WTC11 (cell line): ENCODE data around the gene ANKMY1. TPM values are rescaled to one million over a fixed set of nuclear protein-coding genes. Genes with fewer than 3 reads are reported as not detected.

Experiments used
- ATAC-seq: fragments of 200-7000 bp; cut with Tn5 transposase; 2 replicates; pipeline ENCODE4 v1.10.0; 2021; ENCODE audit warnings: mild to moderate bottlenecking, moderate library complexity
- CTCF ChIA-PET: fragments of 300-600 bp; sonication (Branson Sonifier 250); formaldehyde crosslinking; loops from one replicate; lab custom pipeline; 2021; ENCODE audit warnings: antibody characterized with exemption; lab: Charles Lee
- POLR2A ChIA-PET: fragments of 350-600 bp; sonication (Branson Sonifier 250); formaldehyde crosslinking; loops from one replicate; lab custom pipeline; 2021; ENCODE audit warnings: antibody characterized with exemption; lab: Charles Lee
- DNase-seq: peaks from one replicate; pipeline ENCODE4 v3.0.0; 2021; ENCODE audit warnings: low spot score
- H3K27ac Mint-ChIP-seq: 2 replicates; pipeline ENCODE4 v1.8.0; 2021; ENCODE audit warnings: mixed read lengths
- H3K27me3 Mint-ChIP-seq: 2 replicates; pipeline ENCODE4 v1.8.0; 2021; ENCODE audit warnings: low read depth, mild to moderate bottlenecking, moderate library complexity, mixed read lengths
- H3K36me3 Mint-ChIP-seq: 2 replicates; pipeline ENCODE4 v1.8.0; 2021; ENCODE audit warnings: mixed read lengths
- H3K4me1 Mint-ChIP-seq: 2 replicates; pipeline ENCODE4 v1.8.0; 2022; ENCODE audit warnings: mixed read lengths
- H3K4me3 Mint-ChIP-seq: 2 replicates; pipeline ENCODE4 v1.8.0; 2021; ENCODE audit warnings: mild to moderate bottlenecking, moderate library complexity, mixed read lengths
- H3K9me3 Mint-ChIP-seq: 2 replicates; pipeline ENCODE4 v1.8.0; 2021; ENCODE audit warnings: mixed read lengths
- ATF1 ChIP-seq: sonication (generic); formaldehyde crosslinking; IDR thresholded peaks from 2 replicates; pipeline ENCODE4 v1.8.1; 2023; ENCODE audit warnings: mild to moderate bottlenecking, moderate library complexity, missing genetic modification reagents
- ETV6 ChIP-seq: sonication (generic); formaldehyde crosslinking; IDR thresholded peaks from 2 replicates; pipeline ENCODE4 v1.8.1; 2022; ENCODE audit warnings: mild to moderate bottlenecking, missing genetic modification reagents
- FOXK1 ChIP-seq: sonication (generic); formaldehyde crosslinking; IDR thresholded peaks from 2 replicates; pipeline ENCODE4 v1.8.0; 2022; ENCODE audit warnings: mild to moderate bottlenecking, moderate library complexity, missing genetic modification reagents
- IRF2 ChIP-seq: sonication (generic); formaldehyde crosslinking; IDR thresholded peaks from 2 replicates; pipeline ENCODE4 v1.8.0; 2022; ENCODE audit warnings: low read depth, missing genetic modification reagents, borderline replicate concordance
- KAT7 ChIP-seq: sonication (generic); formaldehyde crosslinking; IDR thresholded peaks from 2 replicates; pipeline ENCODE4 v1.8.1; 2023; ENCODE audit warnings: missing genetic modification reagents, mild to moderate bottlenecking, borderline replicate concordance
- MXD4 ChIP-seq: fragments of 250-450 bp; sonication (Bioruptor Pico); IDR thresholded peaks from 2 replicates; pipeline ENCODE4 v1.8.0; 2021; ENCODE audit warnings: mild to moderate bottlenecking, moderate library complexity, borderline replicate concordance
- ZNF121 ChIP-seq: sonication (generic); formaldehyde crosslinking; IDR thresholded peaks from 2 replicates; pipeline ENCODE4 v1.8.0; 2023; ENCODE audit warnings: missing genetic modification reagents
- ZNF138 ChIP-seq: sonication (generic); formaldehyde crosslinking; conservative IDR thresholded peaks from 2 replicates; pipeline ENCODE4 v1.8.1; 2022; ENCODE audit warnings: mild to moderate bottlenecking, moderate library complexity, missing genetic modification reagents
- ZNF416 ChIP-seq: fragments of 250-450 bp; sonication (Bioruptor Pico); IDR thresholded peaks from 2 replicates; pipeline ENCODE4 v1.9.0; 2021; ENCODE audit warnings: mild to moderate bottlenecking, inconsistent platforms
- ZNF671 ChIP-seq: fragments of 250-450 bp; sonication (Bioruptor Pico); IDR thresholded peaks from 2 replicates; pipeline ENCODE4 v1.8.0; 2021; ENCODE audit warnings: mild to moderate bottlenecking
- total RNA-seq: library from RNA; stranded (reverse); gene quantifications from 3 replicates; pipeline ENCODE4 v1.2.3, GENCODE V29; 2021
- TF ChIP-seq, protein P1 (sequence below): sonication (generic); formaldehyde crosslinking; IDR thresholded peaks from 2 replicates; pipeline ENCODE4 v1.8.1; 2022; ENCODE audit warnings: low read depth, missing genetic modification reagents, borderline replicate concordance
- TF ChIP-seq, protein P2 (sequence below): sonication (generic); formaldehyde crosslinking; IDR thresholded peaks from 2 replicates; pipeline ENCODE4 v1.8.1; 2022; ENCODE audit warnings: low read depth, mild to moderate bottlenecking, moderate library complexity, missing genetic modification reagents, borderline replicate concordance
- TF ChIP-seq, protein P3 (sequence below): sonication (generic); formaldehyde crosslinking; IDR thresholded peaks from 2 replicates; pipeline ENCODE4 v1.8.0; 2022; ENCODE audit warnings: mild to moderate bottlenecking, missing genetic modification reagents
- TF ChIP-seq, protein P4 (sequence below): fragments of 250-450 bp; sonication (Bioruptor Pico); IDR thresholded peaks from 2 replicates; pipeline ENCODE4 v1.8.0; 2021; ENCODE audit warnings: mild to moderate bottlenecking
- TF ChIP-seq, protein P5 (sequence below): sonication (generic); formaldehyde crosslinking; IDR thresholded peaks from 2 replicates; pipeline ENCODE4 v1.8.0; 2023; ENCODE audit warnings: missing genetic modification reagents
- TF ChIP-seq, protein P6 (sequence below): sonication (generic); formaldehyde crosslinking; conservative IDR thresholded peaks from 2 replicates; pipeline ENCODE4 v1.8.1; 2023; ENCODE audit warnings: mild to moderate bottlenecking, low read depth, missing genetic modification reagents, moderate library complexity

Gene ANKMY1
- total RNA-seq, 1 experiment from 2014 or later = 4.6 TPM

DNA sequence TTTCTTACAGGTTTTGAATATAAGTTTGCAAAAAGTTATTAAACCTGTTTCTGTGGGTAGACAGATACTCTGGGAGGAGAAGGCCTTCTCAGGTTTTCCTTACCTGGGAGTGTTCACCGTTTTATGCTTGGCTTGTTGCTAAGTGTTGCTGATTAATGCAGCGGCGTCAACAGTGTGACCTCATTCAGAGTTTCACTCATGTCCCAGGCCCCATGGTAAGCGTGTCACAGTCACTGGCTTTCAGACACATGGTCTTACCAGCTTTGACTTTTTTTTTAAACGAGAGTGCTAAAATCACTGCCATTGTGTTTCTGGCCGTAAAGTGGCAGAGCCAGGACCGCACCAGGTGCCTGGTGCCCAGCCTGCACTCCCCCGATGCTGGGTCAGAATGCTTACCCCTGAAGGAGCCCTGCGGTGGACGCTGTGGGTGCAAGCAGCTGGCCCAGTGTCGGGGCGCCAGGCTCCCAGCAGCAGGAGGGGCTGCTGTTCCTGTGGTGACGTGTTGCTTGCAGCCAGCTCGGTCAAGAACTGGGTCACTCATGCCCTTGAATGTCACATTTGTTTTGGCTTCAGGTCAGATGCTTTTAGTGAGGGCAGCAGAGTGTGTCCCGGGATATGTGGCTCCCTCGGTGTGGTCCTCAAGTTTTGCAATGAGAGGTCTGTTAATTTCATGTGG lies 32.2 kb upstream of the ANKMY1 start:
- no peak for TF ChIP-seq IRF2
- TF ChIP-seq, protein P1, sequence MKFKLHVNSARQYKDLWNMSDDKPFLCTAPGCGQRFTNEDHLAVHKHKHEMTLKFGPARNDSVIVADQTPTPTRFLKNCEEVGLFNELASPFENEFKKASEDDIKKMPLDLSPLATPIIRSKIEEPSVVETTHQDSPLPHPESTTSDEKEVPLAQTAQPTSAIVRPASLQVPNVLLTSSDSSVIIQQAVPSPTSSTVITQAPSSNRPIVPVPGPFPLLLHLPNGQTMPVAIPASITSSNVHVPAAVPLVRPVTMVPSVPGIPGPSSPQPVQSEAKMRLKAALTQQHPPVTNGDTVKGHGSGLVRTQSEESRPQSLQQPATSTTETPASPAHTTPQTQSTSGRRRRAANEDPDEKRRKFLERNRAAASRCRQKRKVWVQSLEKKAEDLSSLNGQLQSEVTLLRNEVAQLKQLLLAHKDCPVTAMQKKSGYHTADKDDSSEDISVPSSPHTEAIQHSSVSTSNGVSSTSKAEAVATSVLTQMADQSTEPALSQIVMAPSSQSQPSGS (CRISPR knock-in tag) = no peak
- no peak for TF ChIP-seq FOXK1
- TF ChIP-seq ZNF138 (CRISPR knock-in tag) = no peak
- TF ChIP-seq KAT7 (CRISPR knock-in tag) = no peak
- TF ChIP-seq, protein P2, sequence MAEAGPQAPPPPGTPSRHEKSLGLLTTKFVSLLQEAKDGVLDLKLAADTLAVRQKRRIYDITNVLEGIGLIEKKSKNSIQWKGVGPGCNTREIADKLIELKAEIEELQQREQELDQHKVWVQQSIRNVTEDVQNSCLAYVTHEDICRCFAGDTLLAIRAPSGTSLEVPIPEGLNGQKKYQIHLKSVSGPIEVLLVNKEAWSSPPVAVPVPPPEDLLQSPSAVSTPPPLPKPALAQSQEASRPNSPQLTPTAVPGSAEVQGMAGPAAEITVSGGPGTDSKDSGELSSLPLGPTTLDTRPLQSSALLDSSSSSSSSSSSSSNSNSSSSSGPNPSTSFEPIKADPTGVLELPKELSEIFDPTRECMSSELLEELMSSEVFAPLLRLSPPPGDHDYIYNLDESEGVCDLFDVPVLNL (CRISPR knock-in tag) = no peak
- TF ChIP-seq, protein P3, sequence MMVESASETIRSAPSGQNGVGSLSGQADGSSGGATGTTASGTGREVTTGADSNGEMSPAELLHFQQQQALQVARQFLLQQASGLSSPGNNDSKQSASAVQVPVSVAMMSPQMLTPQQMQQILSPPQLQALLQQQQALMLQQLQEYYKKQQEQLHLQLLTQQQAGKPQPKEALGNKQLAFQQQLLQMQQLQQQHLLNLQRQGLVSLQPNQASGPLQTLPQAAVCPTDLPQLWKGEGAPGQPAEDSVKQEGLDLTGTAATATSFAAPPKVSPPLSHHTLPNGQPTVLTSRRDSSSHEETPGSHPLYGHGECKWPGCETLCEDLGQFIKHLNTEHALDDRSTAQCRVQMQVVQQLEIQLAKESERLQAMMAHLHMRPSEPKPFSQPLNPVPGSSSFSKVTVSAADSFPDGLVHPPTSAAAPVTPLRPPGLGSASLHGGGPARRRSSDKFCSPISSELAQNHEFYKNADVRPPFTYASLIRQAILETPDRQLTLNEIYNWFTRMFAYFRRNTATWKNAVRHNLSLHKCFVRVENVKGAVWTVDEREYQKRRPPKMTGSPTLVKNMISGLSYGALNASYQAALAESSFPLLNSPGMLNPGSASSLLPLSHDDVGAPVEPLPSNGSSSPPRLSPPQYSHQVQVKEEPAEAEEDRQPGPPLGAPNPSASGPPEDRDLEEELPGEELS (CRISPR knock-in tag) = no peak
- TF ChIP-seq MXD4 (CRISPR knock-in tag) = no peak
- TF ChIP-seq ZNF121 (CRISPR knock-in tag) = no peak
- TF ChIP-seq, protein P4, sequence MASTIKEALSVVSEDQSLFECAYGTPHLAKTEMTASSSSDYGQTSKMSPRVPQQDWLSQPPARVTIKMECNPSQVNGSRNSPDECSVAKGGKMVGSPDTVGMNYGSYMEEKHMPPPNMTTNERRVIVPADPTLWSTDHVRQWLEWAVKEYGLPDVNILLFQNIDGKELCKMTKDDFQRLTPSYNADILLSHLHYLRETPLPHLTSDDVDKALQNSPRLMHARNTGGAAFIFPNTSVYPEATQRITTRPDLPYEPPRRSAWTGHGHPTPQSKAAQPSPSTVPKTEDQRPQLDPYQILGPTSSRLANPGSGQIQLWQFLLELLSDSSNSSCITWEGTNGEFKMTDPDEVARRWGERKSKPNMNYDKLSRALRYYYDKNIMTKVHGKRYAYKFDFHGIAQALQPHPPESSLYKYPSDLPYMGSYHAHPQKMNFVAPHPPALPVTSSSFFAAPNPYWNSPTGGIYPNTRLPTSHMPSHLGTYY (CRISPR knock-in tag) = no peak
- no peak for TF ChIP-seq ETV6 (CRISPR knock-in tag)
- TF ChIP-seq, protein P5, sequence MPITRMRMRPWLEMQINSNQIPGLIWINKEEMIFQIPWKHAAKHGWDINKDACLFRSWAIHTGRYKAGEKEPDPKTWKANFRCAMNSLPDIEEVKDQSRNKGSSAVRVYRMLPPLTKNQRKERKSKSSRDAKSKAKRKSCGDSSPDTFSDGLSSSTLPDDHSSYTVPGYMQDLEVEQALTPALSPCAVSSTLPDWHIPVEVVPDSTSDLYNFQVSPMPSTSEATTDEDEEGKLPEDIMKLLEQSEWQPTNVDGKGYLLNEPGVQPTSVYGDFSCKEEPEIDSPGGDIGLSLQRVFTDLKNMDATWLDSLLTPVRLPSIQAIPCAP (CRISPR knock-in tag) = no peak
- Mint-ChIP-seq H3K9me3 (no peaks in the 10 kb centered on the region), H3K27ac (no peak overlapping the region), H3K27me3 (no peaks in the 10 kb centered on the region), H3K4me3 (no peak overlapping the region), H3K4me1 (peaks cover 19% of the 10 kb centered on the region), H3K36me3 (0 out of 2 replicates have a peak, but pooled peaks cover 2% of the 10 kb centered on the region)
- POLR2A ChIA-PET = no interaction called here
- DNase-seq (no peak), ATAC-seq (no peak)
- CTCF ChIA-PET = interaction anchor here (0.8 to 1.1 kb wide), 3 partner anchors 14 to 26 kb away, joined by 3 read pairs; no protein-coding TSS in a partner anchor

DNA sequence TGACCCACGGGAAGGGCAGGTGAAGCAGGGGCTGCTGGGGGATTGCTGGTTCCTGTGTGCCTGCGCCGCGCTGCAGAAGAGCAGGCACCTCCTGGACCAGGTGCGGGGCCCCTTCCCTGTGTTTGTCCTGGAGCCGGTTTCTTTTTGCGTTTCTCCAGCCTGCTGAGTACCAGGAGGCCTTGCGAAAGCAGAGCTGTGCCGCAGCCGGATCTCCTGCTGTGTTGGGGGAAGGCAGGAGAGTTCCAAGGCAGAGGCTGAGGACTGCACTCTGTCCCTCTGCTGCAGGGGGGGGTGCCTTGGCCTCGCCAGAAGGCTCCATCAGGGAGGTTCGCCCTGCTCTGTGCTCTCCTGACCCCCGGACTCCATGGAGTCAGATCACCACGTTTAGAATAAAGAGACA lies 31.6 kb upstream of the ANKMY1 start:
- H3K9me3 Mint-ChIP-seq = no peaks in the 10 kb centered on the region

More for the DNA sequence above, 31.6 kb upstream of the ANKMY1 start:
- Mint-ChIP-seq H3K4me3 (no peak overlapping the region), H3K27ac (no peak overlapping the region), H3K27me3 (no peaks in the 10 kb centered on the region), H3K4me1 (peaks cover 25% of the 10 kb centered on the region), H3K36me3 (0 out of 2 replicates have a peak, but pooled peaks cover 2% of the 10 kb centered on the region)
- TF ChIP-seq, protein P6, sequence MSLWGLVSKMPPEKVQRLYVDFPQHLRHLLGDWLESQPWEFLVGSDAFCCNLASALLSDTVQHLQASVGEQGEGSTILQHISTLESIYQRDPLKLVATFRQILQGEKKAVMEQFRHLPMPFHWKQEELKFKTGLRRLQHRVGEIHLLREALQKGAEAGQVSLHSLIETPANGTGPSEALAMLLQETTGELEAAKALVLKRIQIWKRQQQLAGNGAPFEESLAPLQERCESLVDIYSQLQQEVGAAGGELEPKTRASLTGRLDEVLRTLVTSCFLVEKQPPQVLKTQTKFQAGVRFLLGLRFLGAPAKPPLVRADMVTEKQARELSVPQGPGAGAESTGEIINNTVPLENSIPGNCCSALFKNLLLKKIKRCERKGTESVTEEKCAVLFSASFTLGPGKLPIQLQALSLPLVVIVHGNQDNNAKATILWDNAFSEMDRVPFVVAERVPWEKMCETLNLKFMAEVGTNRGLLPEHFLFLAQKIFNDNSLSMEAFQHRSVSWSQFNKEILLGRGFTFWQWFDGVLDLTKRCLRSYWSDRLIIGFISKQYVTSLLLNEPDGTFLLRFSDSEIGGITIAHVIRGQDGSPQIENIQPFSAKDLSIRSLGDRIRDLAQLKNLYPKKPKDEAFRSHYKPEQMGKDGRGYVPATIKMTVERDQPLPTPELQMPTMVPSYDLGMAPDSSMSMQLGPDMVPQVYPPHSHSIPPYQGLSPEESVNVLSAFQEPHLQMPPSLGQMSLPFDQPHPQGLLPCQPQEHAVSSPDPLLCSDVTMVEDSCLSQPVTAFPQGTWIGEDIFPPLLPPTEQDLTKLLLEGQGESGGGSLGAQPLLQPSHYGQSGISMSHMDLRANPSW (CRISPR knock-in tag) = no peak
- no peak for TF ChIP-seq ZNF416
- TF ChIP-seq ATF1 = no peak
- TF ChIP-seq ZNF671 (CRISPR knock-in tag) = no peak
- DNase-seq = no peak
- POLR2A ChIA-PET = no interaction called here
- CTCF ChIA-PET = interaction anchor here (0.8 to 1.1 kb wide), 3 partner anchors 15 to 25 kb away, joined by 3 read pairs; no protein-coding TSS in a partner anchor
- no peak for ATAC-seq
